MG63 (cell line): ENCODE results near the gene C1orf159. TPM values are rescaled to one million over a fixed set of nuclear protein-coding genes. Genes with fewer than 3 reads are reported as not detected.
"Not testable (repeated sequence)": the region's sequence is repeated elsewhere in the genome, so short reads cannot be mapped to it uniquely, and the experiment has no call there.

Experiments
- DNase-seq: peaks from one replicate; pipeline ENCODE4 v3.0.0-alpha.2; 2020
- H3K27me3 ChIP-seq: fragments of 250-450 bp; sonication (Bioruptor Pico); 2 replicates; pipeline ENCODE4 v1.5.1; 2020; ENCODE audit warnings: mild to moderate bottlenecking, moderate library complexity
- H3K36me3 ChIP-seq: fragments of 250-450 bp; sonication (Bioruptor Pico); 2 replicates; pipeline ENCODE4 v1.5.1; 2020; ENCODE audit warnings: mild to moderate bottlenecking, moderate library complexity
- H3K4me3 ChIP-seq: fragments of 250-450 bp; sonication (Bioruptor Pico); 2 replicates; pipeline ENCODE4 v1.5.1; 2020; ENCODE audit warnings: mild to moderate bottlenecking, moderate library complexity
- H3K9me3 ChIP-seq: fragments of 250-450 bp; sonication (Bioruptor Pico); 2 replicates; pipeline ENCODE4 v1.5.1; 2020; ENCODE audit warnings: mild to moderate bottlenecking, moderate library complexity
- total RNA-seq: library from RNA; depleted of rRNA; stranded (reverse); fragments of >200 nt; shearing (Covaris generic); gene quantifications from 2 replicates; pipeline ENCODE4 v1.2.3, GENCODE V29; 2014; ENCODE audit warnings: low replicate concordance

The C1orf159 gene
- total RNA-seq, 1 experiment from 2014 or later: 18.2 TPM

DNA sequence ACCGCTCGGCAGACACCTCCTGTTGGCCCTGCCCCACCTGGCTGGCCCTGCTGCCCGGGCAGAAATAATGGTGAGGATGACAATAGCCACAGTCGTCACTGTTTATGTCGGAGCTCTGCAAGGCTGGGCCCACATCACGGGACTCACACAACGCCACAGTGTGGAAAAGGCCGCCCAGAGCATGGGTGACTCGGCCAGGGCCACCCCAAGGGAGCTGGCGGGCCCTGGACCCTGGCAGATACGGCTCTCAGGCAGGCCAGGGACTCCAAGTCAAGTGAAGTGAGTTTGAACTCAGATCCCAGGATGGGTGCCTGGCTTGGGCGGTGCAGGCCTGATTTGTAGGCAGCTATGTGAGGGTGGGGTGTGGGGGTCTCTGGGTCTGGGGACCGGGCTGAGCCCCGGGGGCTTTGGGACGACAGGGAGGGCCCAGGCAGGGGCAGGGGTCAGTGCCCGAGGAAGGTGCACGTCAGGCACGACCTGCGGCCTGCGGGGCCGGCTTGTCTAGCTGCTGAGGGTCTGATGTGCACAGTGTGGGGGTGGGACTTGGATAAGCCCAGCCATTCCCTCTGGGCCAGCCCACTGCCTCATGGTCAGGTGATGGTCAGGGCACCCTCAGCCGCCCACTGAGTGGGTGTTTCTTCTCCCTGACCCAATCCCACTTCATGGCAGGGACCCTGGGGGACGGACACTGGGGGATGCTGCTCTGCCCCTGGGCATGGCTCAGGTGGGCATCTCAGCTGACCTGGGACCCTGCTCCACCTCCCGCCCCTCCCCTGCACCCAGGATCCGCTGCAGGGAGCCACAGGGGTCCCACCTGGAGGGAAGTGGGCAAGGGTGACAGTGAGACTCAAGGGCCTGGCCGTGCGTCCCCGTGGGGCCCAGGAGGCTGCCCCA, 42.8 kb downstream of the C1orf159 start:
- DNase-seq: no peak
- no peak overlapping the region for H3K4me3 ChIP-seq
- H3K27me3 ChIP-seq: no peaks in the 10 kb centered on the region
- H3K36me3 ChIP-seq: no peaks in the 10 kb centered on the region
- H3K9me3 ChIP-seq: no peaks in the 10 kb centered on the region

DNA sequence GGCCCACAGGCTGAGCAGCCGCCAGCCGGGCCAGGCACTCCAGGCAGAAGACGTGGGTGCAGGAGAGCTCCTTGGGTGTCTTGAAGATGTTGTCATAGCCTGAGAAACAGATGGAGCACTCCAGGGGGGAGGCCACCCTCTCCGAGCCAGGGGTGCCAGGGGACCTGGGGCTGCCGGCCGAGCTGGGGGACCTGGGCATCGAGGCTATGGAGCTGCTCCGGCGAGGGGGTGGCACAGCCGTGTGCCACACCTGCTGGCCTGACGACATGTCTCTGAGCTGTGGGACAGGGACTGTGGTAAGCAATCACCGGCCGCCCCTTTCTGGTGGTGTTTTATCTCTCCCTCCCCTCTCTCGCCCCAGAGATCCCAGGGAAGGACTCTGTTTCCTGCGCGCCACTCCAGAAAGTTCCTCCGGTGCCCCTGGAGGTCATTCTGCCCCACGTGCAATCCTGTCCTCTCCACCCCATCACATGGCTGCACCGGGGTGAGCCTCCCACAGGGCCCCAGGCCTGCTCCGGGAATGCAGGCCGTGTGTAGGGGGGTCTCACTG, 43.5 kb downstream of the C1orf159 start:
- Histone ChIP-seq H3K9me3 (no peaks in the 10 kb centered on the region), H3K27me3 (no peaks in the 10 kb centered on the region), H3K4me3 (no peak overlapping the region), H3K36me3 (no peaks in the 10 kb centered on the region)
- no peak for DNase-seq

DNA sequence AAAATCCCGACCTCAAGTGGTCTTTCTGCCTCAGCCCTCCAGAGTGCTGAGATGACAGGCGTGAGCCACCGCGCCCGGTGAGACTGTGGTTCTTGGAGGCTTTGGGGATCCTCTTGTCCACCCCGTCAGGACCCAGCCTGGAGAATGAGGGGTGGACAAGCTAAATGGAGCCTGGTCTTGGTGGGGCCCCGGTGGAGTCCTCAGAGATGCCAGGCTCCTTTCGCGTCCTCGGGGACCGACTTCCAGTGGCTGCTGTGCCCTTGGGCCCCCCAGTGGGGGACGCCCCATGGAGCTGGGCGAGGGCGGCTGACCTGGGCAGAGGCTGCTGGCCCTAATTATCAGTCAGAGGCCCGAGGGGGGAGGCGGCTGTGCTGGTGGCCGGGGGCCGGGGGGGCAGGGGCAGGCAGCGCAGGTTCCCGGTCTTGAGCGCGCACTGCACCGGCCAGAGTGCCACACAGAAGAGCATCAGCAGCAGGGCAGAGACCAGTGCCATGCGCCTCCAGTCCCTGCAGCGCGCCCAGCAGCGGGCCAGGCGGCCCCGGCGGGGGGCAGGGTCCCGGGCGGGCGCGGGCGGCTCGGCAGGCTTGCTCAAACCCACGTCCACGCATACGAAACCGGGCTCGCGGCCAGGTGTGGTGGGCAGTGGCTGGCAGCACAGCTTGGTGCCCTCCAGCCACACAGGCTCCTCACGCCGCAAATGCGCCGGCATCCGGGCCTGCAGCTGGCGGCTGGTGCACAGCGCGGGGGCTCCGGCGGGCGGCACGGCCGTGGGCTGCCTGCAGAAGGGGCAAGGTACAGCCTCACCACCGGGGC, 44.2 kb downstream of the C1orf159 start:
- no peak for DNase-seq
- no peaks in the 10 kb centered on the region for H3K9me3 ChIP-seq
- no peaks in the 10 kb centered on the region for H3K27me3 ChIP-seq
- no peak overlapping the region for H3K4me3 ChIP-seq
- H3K36me3 ChIP-seq: no peaks in the 10 kb centered on the region

DNA sequence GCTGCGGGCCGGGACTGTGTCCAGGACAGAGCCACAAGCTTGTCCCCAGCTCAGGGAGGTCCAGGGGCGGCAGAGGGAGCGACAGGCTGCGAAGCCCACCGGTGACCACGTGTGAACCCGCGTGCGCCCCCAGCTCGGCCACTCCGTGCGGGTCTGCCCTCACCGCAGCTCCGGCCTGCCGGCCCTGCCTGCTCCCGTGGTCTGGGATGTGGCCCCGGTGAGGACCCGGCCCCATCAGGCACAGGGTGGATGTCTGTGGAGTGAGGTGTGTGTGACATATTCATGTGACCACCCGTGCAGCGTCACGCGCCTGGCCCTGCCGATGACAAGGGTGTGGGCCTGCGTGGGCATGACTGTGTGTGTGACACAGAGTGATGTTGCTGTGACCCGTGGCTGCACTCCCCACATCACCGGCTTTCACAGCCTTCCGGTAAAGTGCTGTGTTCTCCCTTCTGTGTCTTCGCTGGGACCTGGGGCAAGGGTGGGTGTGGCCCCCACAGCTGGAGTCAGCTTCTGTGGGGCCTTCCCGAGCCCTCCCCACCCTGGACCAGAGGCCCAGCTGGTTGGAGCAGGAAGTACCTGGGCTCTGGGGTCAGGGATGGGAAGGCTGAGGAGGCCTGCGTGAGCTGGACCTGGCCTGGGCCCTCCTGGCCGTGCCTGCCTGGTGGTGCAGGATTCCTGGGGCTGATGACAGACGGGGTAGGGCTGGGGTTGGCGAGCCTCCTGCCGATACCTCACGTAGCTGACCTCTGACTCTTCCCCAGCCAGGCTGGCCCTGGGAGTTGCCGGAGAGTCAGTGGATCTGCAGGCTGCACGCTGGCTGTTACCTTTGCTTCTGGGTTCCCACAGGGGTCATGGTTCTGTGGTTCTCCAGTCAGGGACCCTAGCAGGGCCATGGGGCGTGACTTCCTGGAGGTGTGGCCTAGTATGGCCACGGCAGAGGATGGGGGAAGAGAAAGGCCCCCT, 45.9 kb downstream of the C1orf159 start:
- no peak overlapping the region for H3K4me3 ChIP-seq
- no peaks in the 10 kb centered on the region for H3K27me3 ChIP-seq
- DNase-seq: no peak
- H3K36me3 ChIP-seq: no peaks in the 10 kb centered on the region
- H3K9me3 ChIP-seq: no peaks in the 10 kb centered on the region

DNA sequence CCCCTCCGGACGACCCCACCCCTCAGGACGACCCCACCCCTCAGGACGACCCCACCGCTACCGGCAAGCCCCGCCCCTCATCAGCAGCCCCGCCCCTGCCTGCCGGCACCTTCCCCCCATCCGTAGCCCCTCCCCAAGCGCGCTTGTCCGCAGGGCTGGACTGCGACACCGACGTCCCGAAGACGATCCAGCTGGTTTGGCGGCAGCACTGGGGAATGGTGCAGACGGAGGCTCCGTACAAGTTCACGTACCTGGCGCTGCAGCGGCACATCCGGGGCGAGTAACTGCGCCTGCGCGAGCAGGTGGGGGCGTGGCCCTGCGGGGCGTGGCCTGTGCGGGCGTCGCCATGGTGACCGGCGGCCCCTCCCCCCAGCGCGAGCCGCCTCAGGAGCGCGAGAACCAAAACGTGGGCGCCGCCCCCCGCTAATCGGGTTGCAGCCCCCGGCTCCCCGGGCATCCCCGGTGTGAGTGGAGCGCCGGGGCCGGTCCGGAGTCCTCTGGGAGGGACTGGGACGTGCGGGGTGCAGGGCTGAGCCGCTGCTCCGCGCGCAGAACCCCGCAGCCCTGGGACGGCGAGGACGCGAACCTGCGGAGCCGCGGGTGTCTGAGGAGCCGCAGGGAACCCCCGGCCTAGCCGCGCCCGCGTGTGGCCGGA, 46.7 kb downstream of the C1orf159 start:
- peak; percentile 30 for DNase-seq
- Histone ChIP-seq H3K27me3 (no peaks in the 10 kb centered on the region), H3K36me3 (no peaks in the 10 kb centered on the region), H3K4me3 (peak overlapping the region; percentile 46), H3K9me3 (no peaks in the 10 kb centered on the region)

DNA sequence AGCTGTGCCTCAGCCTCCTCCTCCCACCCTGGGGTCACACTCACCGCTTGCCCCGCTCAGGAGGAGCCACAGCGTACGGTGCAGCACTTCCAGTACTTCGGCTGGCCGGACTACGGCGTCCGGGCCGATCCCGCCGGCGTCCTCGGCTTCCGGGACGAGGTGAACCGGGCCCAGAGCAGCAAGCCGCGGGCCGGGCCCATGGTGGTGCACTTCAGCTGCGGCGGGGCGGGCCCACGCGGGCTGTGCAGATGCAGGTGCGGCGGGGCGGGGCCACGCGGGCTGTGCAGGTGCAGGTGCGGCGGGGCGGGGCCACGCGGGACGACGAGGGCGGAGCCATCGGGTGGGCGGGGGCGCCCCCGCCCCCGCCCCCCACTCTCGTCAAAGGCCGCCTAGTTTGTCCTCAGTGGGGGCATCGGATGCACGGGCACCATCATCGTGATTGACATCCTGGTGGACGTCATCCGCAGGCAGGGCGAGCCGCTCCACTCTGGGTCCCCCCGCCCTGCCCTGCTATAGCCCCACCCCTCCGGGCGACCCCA, 47.3 kb downstream of the C1orf159 start:
- Histone ChIP-seq H3K4me3 (no peak overlapping the region), H3K9me3 (no peaks in the 10 kb centered on the region), H3K27me3 (no peaks in the 10 kb centered on the region), H3K36me3 (no peaks in the 10 kb centered on the region)
- no peak for DNase-seq

DNA sequence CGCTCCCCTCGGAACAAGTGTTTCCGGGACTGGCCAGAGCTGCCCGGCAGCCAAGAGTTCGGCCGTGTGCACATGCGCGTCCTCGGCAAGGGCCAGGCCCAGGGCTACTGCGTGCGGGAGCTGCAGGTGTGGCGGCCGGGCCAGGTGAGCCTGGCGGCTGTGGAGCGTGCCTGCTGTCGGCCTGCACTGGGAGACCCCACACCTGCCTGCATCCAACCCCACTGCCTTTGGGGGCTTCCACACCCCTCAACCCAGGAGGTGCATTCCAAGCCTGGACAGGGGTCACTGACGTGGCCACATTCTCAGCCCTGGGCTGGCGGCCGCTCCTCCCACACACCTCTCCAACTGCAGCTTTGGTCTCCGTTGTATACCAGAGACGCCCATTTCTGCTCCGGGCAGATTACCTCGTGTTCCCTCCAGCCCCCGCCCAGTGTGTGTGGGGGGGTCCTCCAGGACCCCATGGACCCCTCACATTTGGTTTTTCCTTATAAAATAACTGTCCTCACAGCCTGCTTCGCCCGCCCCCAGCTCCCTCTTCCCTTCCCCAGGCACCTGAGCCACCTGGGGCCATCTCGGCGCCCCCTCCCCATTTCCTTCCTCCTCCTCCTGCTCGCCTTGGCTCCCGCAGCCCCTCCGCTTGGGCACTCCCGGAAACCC, 47.9 kb downstream of the C1orf159 start:
- Histone ChIP-seq H3K9me3 (no peaks in the 10 kb centered on the region), H3K27me3 (no peaks in the 10 kb centered on the region), H3K4me3 (no peak overlapping the region), H3K36me3 (no peaks in the 10 kb centered on the region)
- DNase-seq: no peak

DNA sequence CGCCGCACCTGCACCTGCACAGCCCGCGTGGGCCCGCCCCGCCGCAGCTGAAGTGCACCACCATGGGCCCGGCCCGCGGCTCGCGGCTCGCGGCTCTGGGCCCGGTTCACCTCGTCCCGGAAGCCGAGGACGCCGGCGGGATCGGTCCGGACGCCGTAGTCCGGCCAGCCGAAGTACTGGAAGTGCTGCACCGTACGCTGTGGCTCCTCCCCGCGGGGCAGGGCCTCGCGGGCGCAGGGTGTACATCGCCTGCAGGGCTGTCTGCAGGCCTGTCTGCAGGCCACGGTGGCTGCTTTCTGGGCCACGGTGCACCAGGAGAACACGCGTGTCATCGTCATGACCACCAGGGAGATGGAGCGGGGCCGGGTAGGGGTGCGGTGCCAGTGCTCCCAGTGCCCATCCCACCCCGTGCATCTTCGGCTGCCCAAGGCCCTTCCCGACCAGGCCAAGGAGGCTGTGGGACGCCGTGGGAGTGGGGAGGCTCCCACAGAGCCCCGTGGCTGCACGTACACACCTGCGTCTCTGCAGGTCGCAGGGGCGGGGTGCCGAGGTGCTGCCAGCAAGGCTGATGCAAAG, 48.5 kb downstream of the C1orf159 start:
- no peak overlapping the region for H3K4me3 ChIP-seq
- H3K36me3 ChIP-seq: no peaks in the 10 kb centered on the region
- no peaks in the 10 kb centered on the region for H3K9me3 ChIP-seq
- no peak for DNase-seq
- no peaks in the 10 kb centered on the region for H3K27me3 ChIP-seq

DNA sequence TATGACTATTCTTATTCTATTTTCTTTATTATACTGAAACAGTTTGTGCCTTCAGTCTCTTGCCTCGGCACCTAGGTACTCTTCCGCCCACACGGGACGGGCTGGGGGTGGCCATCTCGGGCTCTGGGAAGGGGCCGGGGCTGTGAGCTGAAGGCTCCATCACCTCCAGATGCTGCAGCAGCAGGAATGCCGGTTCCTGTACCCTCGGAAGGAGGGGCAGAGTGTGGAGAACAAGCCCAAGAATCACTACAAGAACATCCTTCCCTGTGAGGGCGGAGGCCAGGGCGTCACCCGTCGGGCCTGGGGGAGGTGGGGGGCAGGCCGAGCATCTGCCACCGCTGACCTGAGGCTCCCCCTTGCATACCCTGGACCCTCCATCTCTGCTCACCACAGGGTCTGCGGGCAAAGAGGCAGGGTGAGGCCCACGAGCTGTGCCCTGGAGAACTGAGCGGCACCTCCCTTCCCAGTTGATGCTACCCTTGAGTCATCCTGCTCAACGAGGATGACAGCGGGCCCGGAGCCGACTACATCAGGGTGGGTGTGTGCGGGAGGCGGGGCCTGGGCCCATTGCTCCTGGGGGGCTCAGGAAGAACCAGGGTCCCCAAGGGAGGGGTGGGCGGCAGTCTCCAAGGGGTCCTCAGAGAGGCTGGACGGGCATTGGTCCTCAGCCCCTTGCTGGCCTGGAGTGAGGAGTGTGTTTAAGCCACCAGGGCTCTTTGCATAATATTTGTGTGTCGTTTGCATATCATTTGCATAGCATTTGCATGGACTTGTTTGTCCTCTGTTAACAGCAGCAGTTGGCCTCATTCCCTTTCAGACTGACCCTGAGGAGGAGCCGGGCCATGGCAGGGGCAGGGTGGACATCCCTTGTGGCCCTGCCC, 49.2 kb downstream of the C1orf159 start:
- no peak for DNase-seq
- Histone ChIP-seq H3K27me3 (no peaks in the 10 kb centered on the region), H3K4me3 (no peak overlapping the region), H3K9me3 (no peaks in the 10 kb centered on the region), H3K36me3 (no peaks in the 10 kb centered on the region)

DNA sequence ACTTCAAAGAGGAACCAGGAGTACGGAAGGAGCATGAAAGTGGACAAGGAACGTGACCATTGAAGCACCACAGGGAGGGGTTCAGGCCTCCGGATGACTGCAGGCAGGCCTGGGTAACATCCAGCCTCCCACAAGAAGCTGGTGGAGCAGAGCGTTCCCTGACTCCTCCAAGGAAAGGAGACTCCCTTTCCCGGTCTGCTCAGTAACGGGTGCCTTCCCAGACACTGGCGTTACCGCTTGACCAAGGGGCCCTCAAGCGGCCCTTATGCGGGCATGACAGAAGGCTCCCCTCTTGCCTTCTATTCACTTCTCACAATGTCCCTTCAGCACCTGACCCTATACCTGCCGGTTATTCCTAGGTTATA, 50.0 kb downstream of the C1orf159 start:
- not testable (repeated sequence) for H3K27me3 ChIP-seq, DNase-seq, H3K4me3 ChIP-seq, H3K36me3 ChIP-seq, H3K9me3 ChIP-seq

DNA sequence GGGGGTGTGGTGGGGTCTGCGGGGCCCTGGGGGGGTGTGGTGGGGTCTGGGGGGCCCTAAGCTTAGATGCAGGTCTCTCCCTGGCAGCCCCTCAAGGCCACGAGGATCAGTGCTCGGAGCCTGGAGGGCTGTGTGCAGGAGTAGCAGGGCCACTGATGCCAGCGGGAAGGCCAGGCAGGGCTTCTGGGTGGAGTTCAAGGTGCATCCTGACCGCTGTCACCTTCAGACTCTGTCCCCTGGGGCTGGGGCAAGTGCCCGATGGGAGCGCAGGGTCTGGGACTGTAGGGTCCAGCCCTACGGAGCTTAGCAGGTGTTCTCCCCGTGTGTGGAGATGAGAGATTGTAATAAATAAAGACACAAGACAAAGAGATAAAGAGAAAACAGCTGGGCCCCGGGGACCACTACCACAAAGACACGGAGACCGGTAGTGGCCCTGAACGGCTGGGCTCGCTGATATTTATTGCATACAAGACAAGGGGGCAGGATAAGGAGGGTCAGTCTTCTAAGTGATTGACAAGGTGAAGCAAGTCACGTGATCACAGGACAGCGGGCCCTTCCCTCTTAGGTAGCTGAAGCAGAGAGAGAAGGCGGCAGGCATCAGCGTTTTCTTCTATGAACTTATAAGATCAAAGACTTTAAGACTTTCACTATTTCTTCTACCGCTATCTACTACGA, 50.5 kb downstream of the C1orf159 start:
- H3K27me3 ChIP-seq: no peaks in the 10 kb centered on the region
- H3K4me3 ChIP-seq: no peak overlapping the region
- DNase-seq: no peak
- no peaks in the 10 kb centered on the region for H3K36me3 ChIP-seq
- H3K9me3 ChIP-seq: no peaks in the 10 kb centered on the region

DNA sequence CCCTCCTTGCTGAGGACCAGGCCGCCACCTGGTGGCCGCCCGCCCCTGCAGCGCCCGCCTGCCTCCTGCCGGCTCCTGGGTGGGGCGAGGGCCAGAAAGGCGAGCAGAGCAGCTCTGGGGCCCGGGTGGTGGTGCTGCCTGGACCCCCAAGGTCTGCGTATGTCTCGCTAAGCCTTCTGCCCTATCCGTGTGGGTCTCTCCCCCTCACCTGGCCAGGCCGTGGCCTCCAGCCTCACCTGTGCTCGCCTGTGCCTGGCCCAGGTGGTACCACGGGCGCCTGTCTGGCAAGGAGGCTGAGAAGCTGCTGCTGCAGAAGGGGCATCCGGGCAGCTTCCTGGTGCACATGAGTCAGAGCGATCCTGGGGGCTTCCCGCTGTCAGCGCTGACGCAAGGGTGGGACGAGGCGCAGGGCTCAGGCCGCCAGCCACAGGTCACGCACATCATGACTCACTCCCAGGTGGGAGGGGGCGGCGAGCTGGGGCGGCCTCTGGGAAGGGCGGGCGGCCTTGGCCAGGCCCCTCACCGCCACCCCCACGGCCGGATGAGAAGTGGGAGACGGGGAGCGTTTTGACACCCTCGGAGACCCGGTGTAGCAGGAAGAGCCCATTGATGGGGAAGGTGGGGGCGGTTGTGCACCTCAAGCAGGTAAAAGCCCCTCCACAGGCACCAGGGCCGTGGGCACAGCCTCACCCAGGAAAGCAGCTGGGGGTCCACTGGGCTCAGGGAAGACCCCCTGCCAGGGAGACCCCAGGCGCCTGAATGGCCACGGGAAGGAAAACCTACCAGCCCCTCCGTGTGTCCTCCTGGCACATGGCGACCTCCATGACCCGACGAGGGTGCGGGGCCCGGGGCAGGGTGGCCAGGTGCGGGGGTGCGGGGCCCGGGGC, 51.7 kb downstream of the C1orf159 start:
- H3K4me3 ChIP-seq: no peak overlapping the region

More for the DNA sequence above, 51.7 kb downstream of the C1orf159 start:
- peak; percentile 89 for DNase-seq
- Histone ChIP-seq H3K27me3 (no peaks in the 10 kb centered on the region), H3K9me3 (no peaks in the 10 kb centered on the region), H3K36me3 (no peaks in the 10 kb centered on the region)
